Lower lobe of right lung (tissue), 2 donors: ENCODE results near the gene KLHDC8B. TPM values are rescaled to one million over a fixed set of nuclear protein-coding genes. Genes with fewer than 3 reads are reported as not detected.

Source experiments
- ATAC-seq, 2 donors: fragments of 200-7000 bp; cut with Tn5 transposase; one replicate each; pipeline ENCODE4 v1.9.1; 2020 to 2022; ENCODE audit warnings: mild to moderate bottlenecking in 2 of 2, moderate library complexity in 2 of 2
- DNase-seq: peaks from one replicate; pipeline ENCODE4 v3.0.0-alpha.2; 2020
- H3K27ac ChIP-seq: fragments of 200-600 bp; one replicate; pipeline ENCODE4 v1.8.0; 2022
- H3K27me3 ChIP-seq: fragments of 200-600 bp; one replicate; pipeline ENCODE4 v1.8.0; 2022; ENCODE audit warnings: low read depth
- H3K36me3 ChIP-seq: fragments of 200-600 bp; one replicate; pipeline ENCODE4 v1.8.0; 2022; ENCODE audit warnings: mild to moderate bottlenecking
- H3K4me1 ChIP-seq: fragments of 200-600 bp; one replicate; pipeline ENCODE4 v1.8.0; 2022
- H3K4me3 ChIP-seq: fragments of 200-600 bp; one replicate; pipeline ENCODE4 v1.8.0; 2022; ENCODE audit warnings: mild to moderate bottlenecking
- H3K9me3 ChIP-seq: fragments of 200-600 bp; one replicate; pipeline ENCODE4 v1.8.0; 2022
- CTCF ChIP-seq: fragments of 200-600 bp; IDR thresholded peaks from one replicate; pipeline ENCODE4 v1.8.0; 2022; ENCODE audit warnings: antibody characterized with exemption, mild to moderate bottlenecking
- intact Hi-C: fragments of 100-400 bp; cut with DNase I; formaldehyde crosslinking; loops from one replicate; pipeline ENCODE4 v1.11.0; 2022
- total RNA-seq: library from RNA; stranded (reverse); fragmentation: NEBNext Ultra II Directional; extraction: Animal tissue kit (Norgen Biotek cat#: 25700); gene quantifications from one replicate; pipeline ENCODE4 v1.2.1, GENCODE V29; 2021
- donor health status: DM: no; HTN: yes; CAD: no; lungs with severe emphysema.

The KLHDC8B gene
- total RNA-seq, 1 donor from 2014 or later, result 34.8 TPM

DNA sequence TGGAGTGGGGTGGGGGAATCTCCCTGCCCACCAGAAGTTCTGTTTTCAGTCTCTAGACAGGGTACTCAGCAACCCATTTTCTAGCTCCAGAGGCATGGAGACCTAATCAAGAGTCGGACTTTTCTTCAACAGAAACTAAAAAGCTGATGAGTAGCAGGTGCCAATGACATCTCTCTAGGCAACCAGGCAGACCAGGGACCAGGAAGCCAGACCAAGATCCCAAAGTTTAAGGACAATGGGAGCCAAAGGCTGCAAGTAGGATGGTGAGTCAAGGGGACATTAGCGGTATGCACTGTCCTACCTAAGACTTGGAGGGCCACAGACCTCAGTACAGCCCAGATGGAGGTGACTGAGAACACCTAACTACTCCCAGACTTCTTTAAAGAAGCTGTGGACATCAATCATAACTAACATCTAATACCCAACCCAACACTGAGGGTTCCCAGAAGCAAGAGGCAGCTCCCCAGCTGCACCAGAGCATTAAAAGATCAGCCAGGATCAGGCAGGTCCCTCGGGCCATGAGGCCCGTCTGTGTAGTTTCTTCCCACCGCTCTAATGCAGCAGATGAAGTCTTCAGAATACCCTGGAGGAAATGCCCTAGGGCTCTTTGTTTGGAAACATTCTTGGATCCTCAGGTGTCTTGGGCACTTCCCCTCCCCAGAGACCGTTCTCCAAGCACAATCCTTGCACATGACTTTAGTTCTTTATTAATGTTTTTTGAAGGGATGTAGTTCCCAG lies 6.2 kb upstream of the KLHDC8B start:
- ATAC-seq (no peak), DNase-seq (no peak)
- H3K4me3 ChIP-seq, result peak overlapping the region; percentile 88
- H3K27ac ChIP-seq, result peak overlapping the region; percentile 92
- TF ChIP-seq CTCF, result no peak
- H3K4me1 ChIP-seq, result peaks cover 39% of the 10 kb centered on the region
- peaks cover 32% of the 10 kb centered on the region for H3K36me3 ChIP-seq
- no peaks in the 10 kb centered on the region for H3K9me3 ChIP-seq
- intact Hi-C loops, result no loop called here
- H3K27me3 ChIP-seq, result no peaks in the 10 kb centered on the region

GRCh38 chr3:49165771-49166751 lies 5.3 kb upstream of the KLHDC8B start, which contains the start of gene CCDC71:
Gene CCDC71 (minus strand): TSS chr3:49166331. CDS start chr3:49164208, 2,123 bp downstream.
- Histone ChIP-seq H3K4me1 (peaks cover 47% of the 10 kb centered on the region), H3K36me3 (peaks cover 32% of the 10 kb centered on the region), H3K27ac (peak within 1 kb of the TSS; percentile 92), H3K9me3 (no peaks in the 10 kb centered on the region), H3K4me3 (peak within 1 kb of the TSS; percentile 88), H3K27me3 (no peaks in the 10 kb centered on the region)
- intact Hi-C loops, result no loop called here
- DNase-seq, result peak; percentile 84
- peak; percentile 73 to 90 for ATAC-seq
- no peak for TF ChIP-seq CTCF

DNA sequence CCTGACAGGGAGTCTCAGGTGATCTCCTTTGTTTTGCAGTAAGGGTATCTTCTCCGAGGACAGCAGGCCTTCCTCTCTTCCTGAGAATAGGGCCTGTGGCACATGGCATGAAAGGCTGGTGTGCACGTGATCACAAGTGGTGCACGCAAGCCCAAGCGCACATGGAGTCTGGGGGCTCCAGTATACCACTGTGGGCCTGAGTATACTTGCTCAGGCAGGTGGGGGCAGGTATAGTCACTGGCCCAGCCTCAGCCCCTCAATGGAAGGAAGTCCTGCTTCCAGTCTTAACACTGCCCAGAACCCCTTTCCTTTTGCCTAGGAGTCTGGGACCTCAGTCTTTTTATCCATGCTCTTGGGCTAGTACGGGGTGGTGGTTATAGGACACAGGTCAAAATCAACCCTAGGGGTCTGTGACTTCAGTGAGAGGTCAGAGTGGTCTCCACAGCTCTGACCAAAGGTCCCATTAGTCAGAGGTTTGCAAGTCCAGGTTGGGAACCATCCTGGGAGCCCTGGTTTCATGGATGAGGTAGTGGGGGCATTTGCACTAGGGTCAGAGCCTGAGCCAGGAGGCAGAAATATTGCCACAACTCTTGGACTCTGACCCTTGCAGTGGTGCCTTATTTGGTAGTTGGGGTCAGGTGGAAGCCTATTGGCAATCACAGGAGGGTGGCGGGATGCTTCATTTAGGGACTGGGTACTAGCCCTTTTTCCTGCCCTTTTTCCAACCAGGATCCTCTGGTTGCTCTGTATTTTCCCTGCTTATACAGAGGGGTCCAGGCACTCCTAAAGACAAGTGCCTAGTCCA lies 4.4 kb upstream of the KLHDC8B start:
- Histone ChIP-seq H3K9me3 (no peaks in the 10 kb centered on the region), H3K27ac (peak overlapping the region; percentile 92), H3K27me3 (no peaks in the 10 kb centered on the region), H3K4me3 (peak overlapping the region; percentile 88), H3K36me3 (peaks cover 25% of the 10 kb centered on the region), H3K4me1 (peaks cover 41% of the 10 kb centered on the region)
- ATAC-seq (no peak), DNase-seq (no peak)
- no peak for TF ChIP-seq CTCF
- intact Hi-C loops, result no loop called here

GRCh38 chr3:49170744-49171118 lies 667 bp upstream of the KLHDC8B start:
- H3K4me1 ChIP-seq, result peaks cover 37% of the 10 kb centered on the region
- peaks cover 20% of the 10 kb centered on the region for H3K36me3 ChIP-seq
- peak overlapping the region; percentile 84 for H3K27ac ChIP-seq
- H3K9me3 ChIP-seq, result no peaks in the 10 kb centered on the region
- DNase-seq, result no peak
- intact Hi-C loops, result no loop called here
- no peak for TF ChIP-seq CTCF
- peak overlapping the region; percentile 92 for H3K4me3 ChIP-seq
- no peaks in the 10 kb centered on the region for H3K27me3 ChIP-seq
- no peak for ATAC-seq
